Esophagus squamous epithelium (tissue), 5 donors: ENCODE measurements around the gene CDT1. TPM values are rescaled to one million over a fixed set of nuclear protein-coding genes. Genes with fewer than 3 reads are reported as not detected.

Experiments used
- DNase-seq: peaks from one replicate; lab custom pipeline; 2025; lab: John Stamatoyannopoulos, UW
- H3K27ac ChIP-seq, 4 donors: fragments of 200-600 bp; sonication (generic); one replicate each; pipeline ENCODE4 v1.5.1; 2016 to 2019; ENCODE audit warnings: mild to moderate bottlenecking in 1 of 4
- H3K27me3 ChIP-seq, 4 donors: fragments of 200-600 bp; sonication (generic); 1 replicate in 3 of 4; 2 replicates in 1 of 4; pipeline versions ENCODE4 v1.5.1 to v1.6.0; 2017 to 2021; ENCODE audit warnings: antibody characterized with exemption in 1 of 4
- H3K36me3 ChIP-seq, 3 donors: fragments of 200-600 bp; sonication (generic); one replicate each; pipeline ENCODE4 v1.5.1; 2016 to 2019
- H3K4me1 ChIP-seq, 3 donors: fragments of 200-600 bp; sonication (generic); one replicate each; pipeline ENCODE4 v1.5.1; 2017 to 2019
- H3K4me3 ChIP-seq, 4 donors: fragments of 200-600 bp; sonication (generic); 1 replicate in 3 of 4; 2 replicates in 1 of 4; pipeline ENCODE4 v1.5.1; 2016 to 2019; ENCODE audit warnings: mild to moderate bottlenecking in 2 of 4, moderate library complexity in 1 of 4
- H3K9me3 ChIP-seq, 3 donors: fragments of 200-600 bp; sonication (generic); one replicate each; pipeline ENCODE4 v1.5.1; 2016 to 2019
- POLR2A ChIP-seq, 4 donors: fragments of 450-650 bp; IDR thresholded peaks; one replicate each; pipeline ENCODE4 v1.6.1; 2017; ENCODE audit warnings: antibody characterized with exemption in 4 of 4, mild to moderate bottlenecking in 4 of 4, moderate library complexity in 3 of 4
- WGBS, 2 donors: methylation state at CpG; one replicate each; pipeline ENCODE4 v1.1.5; 2018; 5-methylcytosine and 5-hydroxymethylcytosine counted together
- intact Hi-C: fragments of 100-400 bp; cut with DNase I; formaldehyde crosslinking; loops from one replicate; pipeline ENCODE4 v1.15.0; 2022
- total RNA-seq, 4 donors: library from RNA; depleted of rRNA; stranded (reverse); fragments of >200 nt; gene quantifications; one replicate each; pipeline ENCODE4 v1.1.0, GENCODE V29; 2016
- TF ChIP-seq, protein P1 (sequence below), 6 experiments: fragments of 450-650 bp in 4 of 6; fragments of 200-600 bp in 2 of 6; sonication (generic) in 2 of 6; IDR thresholded peaks; one replicate each; pipeline ENCODE4 v1.5.1; 2016 to 2019; ENCODE audit warnings: antibody characterized with exemption in 6 of 6, mild to moderate bottlenecking in 4 of 6, moderate library complexity in 4 of 6
- donor health status: DM: yes; HTN: yes; CAD: no.

CDT1 gene
- total RNA-seq, 4 donors from 2014 or later: 7.7 to 20.7 (median 11.2) TPM

DNA sequence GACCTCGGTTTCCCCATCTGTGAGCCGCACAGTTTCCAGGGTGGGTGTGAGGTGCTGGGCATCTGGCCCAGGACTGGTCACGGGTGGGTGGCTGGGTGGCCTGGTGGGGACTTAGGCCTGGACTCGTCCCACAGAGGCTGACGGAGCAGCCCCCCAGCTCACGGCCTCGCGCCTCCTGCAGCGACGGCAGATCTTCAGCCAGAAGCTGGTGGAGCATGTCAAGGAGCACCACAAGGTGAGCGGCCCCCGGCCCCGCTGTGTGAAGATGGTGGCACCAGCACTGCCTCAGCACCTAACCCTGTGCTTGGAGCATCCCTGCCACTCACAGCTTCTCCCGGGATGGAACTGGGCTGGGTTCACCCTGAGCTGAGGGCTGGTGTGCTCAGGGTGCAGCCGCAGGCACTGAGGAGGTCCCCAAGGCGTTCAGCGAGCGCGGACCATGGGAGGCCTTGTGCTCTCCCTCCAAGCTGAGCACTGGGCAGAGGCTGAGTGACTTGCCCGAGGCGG is 2.4 kb downstream of the CDT1 start:
- no peak overlapping the region for H3K4me3 ChIP-seq
- 91% methylated on average over 9 of the region's 21 CpGs; no CpG with 5 or more reads in 1 of the 2 donors for WGBS, 2 donors
- intact Hi-C loops: no loop called here

DNA sequence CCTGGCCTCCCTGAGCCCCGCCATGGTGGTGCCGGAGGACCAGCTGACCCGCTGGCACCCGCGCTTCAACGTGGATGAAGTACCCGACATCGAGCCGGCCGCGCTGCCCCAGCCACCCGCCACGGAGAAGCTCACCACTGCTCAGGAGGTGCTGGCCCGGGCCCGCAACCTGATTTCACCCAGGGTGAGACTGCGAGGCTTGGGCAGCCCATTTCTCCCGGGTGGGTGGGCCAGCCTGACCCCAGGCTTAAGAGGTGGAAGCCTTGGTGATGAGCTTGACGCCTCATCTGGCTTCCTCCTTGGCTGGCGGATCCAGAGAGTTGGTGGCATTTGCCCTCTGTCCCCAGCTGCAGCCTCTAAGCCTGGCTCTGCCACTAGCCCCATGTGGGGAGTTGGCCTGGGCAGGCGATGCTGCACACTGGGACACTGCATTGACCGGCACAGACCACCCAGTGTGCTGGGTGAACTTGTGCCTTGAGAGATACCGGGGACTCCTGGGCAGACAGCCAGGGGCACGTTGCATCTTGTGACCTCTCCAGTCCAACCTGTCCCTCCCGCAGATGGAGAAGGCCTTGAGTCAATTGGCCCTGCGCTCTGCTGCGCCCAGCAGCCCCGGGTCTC is 3.0 kb downstream of the CDT1 start:
- WGBS, 2 donors: 96% methylated on average over 5 of the region's 27 CpGs; no CpG with 5 or more reads in 1 of the 2 donors
- DNase-seq: no peak
- TF ChIP-seq, protein P1, sequence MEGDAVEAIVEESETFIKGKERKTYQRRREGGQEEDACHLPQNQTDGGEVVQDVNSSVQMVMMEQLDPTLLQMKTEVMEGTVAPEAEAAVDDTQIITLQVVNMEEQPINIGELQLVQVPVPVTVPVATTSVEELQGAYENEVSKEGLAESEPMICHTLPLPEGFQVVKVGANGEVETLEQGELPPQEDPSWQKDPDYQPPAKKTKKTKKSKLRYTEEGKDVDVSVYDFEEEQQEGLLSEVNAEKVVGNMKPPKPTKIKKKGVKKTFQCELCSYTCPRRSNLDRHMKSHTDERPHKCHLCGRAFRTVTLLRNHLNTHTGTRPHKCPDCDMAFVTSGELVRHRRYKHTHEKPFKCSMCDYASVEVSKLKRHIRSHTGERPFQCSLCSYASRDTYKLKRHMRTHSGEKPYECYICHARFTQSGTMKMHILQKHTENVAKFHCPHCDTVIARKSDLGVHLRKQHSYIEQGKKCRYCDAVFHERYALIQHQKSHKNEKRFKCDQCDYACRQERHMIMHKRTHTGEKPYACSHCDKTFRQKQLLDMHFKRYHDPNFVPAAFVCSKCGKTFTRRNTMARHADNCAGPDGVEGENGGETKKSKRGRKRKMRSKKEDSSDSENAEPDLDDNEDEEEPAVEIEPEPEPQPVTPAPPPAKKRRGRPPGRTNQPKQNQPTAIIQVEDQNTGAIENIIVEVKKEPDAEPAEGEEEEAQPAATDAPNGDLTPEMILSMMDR (IDR thresholded peaks at IDR 0.05): no peak
- TF ChIP-seq POLR2A (IDR thresholded peaks at IDR 0.05): no peak

More for the DNA sequence above, 2.4 kb downstream of the CDT1 start:
- Histone ChIP-seq H3K9me3 (no peaks in the 10 kb centered on the region), H3K27me3 (no peaks in the 10 kb centered on the region), H3K4me1 (peaks cover 30 to 77% (median 35%) of the 10 kb centered on the region in 3 donors), H3K36me3 (peaks cover 7 to 27% (median 14%) of the 10 kb centered on the region in 3 donors), H3K27ac (no peak overlapping the region)
- DNase-seq: no peak
- TF ChIP-seq, protein P1 (IDR thresholded peaks at IDR 0.05): no peak
- TF ChIP-seq POLR2A (IDR thresholded peaks at IDR 0.05): no peak

DNA sequence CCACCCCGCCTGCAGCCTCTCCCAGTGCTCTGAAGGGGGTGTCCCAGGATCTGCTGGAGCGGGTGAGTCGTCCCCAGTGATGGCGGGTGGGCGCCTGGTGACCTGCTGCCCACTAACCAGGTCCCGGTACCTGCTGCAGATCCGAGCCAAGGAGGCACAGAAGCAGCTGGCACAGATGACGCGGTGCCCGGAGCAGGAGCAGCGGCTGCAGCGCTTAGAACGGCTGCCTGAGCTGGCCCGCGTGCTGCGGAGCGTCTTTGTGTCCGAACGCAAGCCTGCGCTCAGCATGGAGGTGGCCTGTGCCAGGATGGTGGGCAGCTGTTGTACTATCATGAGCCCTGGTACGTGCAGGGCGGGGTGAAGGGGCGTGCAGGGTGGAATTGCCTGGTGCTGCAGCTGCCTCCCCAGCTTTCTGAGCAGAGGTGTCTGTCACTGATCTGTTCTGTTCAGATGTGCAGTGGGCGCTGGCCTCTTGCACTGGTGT is 3.6 kb downstream of the CDT1 start:
- no peak overlapping the region for H3K4me3 ChIP-seq
- 87 to 100% methylated on average over 1 to 10 of the region's 24 CpGs for WGBS, 2 donors
- no peak for DNase-seq
- H3K27ac ChIP-seq: no peak overlapping the region
- peaks cover 7 to 27% (median 14%) of the 10 kb centered on the region in 3 donors for H3K36me3 ChIP-seq
- H3K9me3 ChIP-seq: no peaks in the 10 kb centered on the region
- no peak for TF ChIP-seq POLR2A (IDR thresholded peaks at IDR 0.05)
- TF ChIP-seq, protein P1 (IDR thresholded peaks at IDR 0.05): no peak
- H3K27me3 ChIP-seq: no peaks in the 10 kb centered on the region
- intact Hi-C loops: no loop called here
- H3K4me1 ChIP-seq: peaks cover 37 to 83% (median 38%) of the 10 kb centered on the region in 3 donors

More for the DNA sequence above, 3.0 kb downstream of the CDT1 start:
- H3K36me3 ChIP-seq: peaks cover 7 to 27% (median 14%) of the 10 kb centered on the region in 3 donors
- no peak overlapping the region for H3K4me3 ChIP-seq
- H3K4me1 ChIP-seq: peaks cover 35 to 84% (median 37%) of the 10 kb centered on the region in 3 donors
- no peaks in the 10 kb centered on the region for H3K27me3 ChIP-seq
- H3K9me3 ChIP-seq: no peaks in the 10 kb centered on the region
- H3K27ac ChIP-seq: no peak overlapping the region
- intact Hi-C loops: no loop called here

DNA sequence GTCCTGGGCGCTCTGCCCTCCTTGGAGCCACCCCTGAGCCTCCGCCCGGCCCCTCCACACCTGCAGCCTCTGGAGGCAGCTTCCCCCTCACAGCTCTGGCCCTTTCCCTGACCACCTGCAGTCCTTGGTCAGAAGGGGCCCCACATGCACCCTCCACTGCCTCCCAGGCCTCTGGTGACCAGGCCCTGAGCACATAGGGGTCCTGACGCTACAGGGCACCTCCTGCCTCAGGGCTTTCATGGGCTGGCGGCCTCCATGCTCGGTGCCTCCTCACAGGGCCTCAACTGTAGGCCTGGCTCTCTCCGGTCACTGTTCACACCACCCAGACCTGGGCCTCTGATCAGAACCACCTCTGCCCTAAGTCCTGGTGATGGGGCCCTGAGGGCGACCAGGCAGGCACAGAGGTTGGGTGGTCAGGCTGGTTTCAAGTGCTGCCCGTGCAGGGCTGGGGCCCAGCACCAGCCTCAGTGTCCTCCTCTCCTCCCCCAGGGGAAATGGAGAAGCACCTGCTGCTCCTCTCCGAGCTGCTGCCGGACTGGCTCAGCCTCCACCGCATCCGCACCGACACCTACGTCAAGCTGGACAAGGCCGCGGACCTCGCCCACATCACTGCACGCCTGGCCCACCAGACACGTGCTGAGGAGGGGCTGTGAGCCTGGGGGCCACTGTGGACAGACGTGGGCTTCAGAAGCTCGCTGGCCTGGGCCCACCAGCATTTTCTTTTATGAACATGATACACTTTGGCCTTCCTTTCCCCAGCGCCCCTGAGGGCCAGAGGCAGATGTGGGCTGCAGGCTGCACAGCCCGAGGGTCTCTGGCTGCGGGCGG is 4.3 kb downstream of the CDT1 start:
- TF ChIP-seq, protein P1 (IDR thresholded peaks at IDR 0.05): no peak
- no peak for TF ChIP-seq POLR2A (IDR thresholded peaks at IDR 0.05)
- WGBS, 2 donors: 81 to 83% methylated on average over 5 to 16 of the region's 26 CpGs
- Histone ChIP-seq H3K36me3 (peaks cover 7 to 27% (median 14%) of the 10 kb centered on the region in 3 donors), H3K4me3 (no peak overlapping the region), H3K27me3 (no peaks in the 10 kb centered on the region), H3K27ac (no peak overlapping the region), H3K9me3 (no peaks in the 10 kb centered on the region), H3K4me1 (peaks cover 40 to 83% (median 45%) of the 10 kb centered on the region in 3 donors)
- DNase-seq: no peak
- intact Hi-C loops: no loop called here
